Skeletal muscle tissue (tissue), 4 donors: ENCODE results near the gene CARMIL3. TPM values are rescaled to one million over a fixed set of nuclear protein-coding genes. Genes with fewer than 3 reads are reported as not detected.

Source experiments
- H3K27ac ChIP-seq: one replicate; pipeline ENCODE4 v1.7.0; 2013; ENCODE audit warnings: mild to moderate bottlenecking, low read depth, low read length, inconsistent platforms
- H3K27me3 ChIP-seq, 3 donors: one replicate each; pipeline ENCODE4 v1.7.0; 2013; ENCODE audit warnings: low read length in 3 of 3; ENCODE audit not compliant: control insufficient read depth in 3 of 3, insufficient read depth in 3 of 3
- H3K36me3 ChIP-seq, 3 donors: one replicate each; pipeline ENCODE4 v1.7.0; 2013; ENCODE audit warnings: low read length in 3 of 3; ENCODE audit not compliant: control insufficient read depth in 3 of 3, insufficient read depth in 3 of 3
- H3K4me1 ChIP-seq, 3 donors: one replicate each; pipeline ENCODE4 v1.7.0; 2013; ENCODE audit warnings: low read length in 3 of 3, mild to moderate bottlenecking in 3 of 3; ENCODE audit not compliant: control insufficient read depth in 3 of 3, insufficient read depth in 3 of 3
- H3K4me3 ChIP-seq, 3 donors: one replicate each; pipeline ENCODE4 v1.7.0; 2013; ENCODE audit warnings: low read length in 3 of 3
- H3K9ac ChIP-seq, 3 donors: one replicate each; pipeline ENCODE4 v1.7.0; 2013; ENCODE audit warnings: low read length in 3 of 3, mild to moderate bottlenecking in 3 of 3, moderate library complexity in 2 of 3, low read depth in 1 of 3
- H3K9me3 ChIP-seq, 3 donors: one replicate each; pipeline ENCODE4 v1.7.0; 2013; ENCODE audit warnings: low read length in 3 of 3; ENCODE audit not compliant: control insufficient read depth in 3 of 3
- total RNA-seq: library from RNA; depleted of rRNA; stranded (reverse); fragments of >200 nt; gene quantifications from one replicate; pipeline ENCODE4 v1.2.3, GENCODE V29; 2014
- donor health status: Osteomylitis.

CARMIL3 gene
- total RNA-seq, 1 donor from 2014 or later, result under 0.01 TPM

- Histone ChIP-seq H3K27me3 (peaks cover 16 to 40% (median 38%) of the 10 kb centered on the region in 3 donors), H3K9me3 (no peaks in the 10 kb centered on the region), H3K4me1 (peaks cover 0 to 6% (median 3%) of the 10 kb centered on the region in 3 donors), H3K36me3 (no peaks in the 10 kb centered on the region), H3K9ac (no peak overlapping the region), H3K27ac (no peak overlapping the region), H3K4me3 (no peak overlapping the region)
These were observed 18.7 kb downstream of the CARMIL3 start for GRCh38 chr14:24070285-24071143.

DNA sequence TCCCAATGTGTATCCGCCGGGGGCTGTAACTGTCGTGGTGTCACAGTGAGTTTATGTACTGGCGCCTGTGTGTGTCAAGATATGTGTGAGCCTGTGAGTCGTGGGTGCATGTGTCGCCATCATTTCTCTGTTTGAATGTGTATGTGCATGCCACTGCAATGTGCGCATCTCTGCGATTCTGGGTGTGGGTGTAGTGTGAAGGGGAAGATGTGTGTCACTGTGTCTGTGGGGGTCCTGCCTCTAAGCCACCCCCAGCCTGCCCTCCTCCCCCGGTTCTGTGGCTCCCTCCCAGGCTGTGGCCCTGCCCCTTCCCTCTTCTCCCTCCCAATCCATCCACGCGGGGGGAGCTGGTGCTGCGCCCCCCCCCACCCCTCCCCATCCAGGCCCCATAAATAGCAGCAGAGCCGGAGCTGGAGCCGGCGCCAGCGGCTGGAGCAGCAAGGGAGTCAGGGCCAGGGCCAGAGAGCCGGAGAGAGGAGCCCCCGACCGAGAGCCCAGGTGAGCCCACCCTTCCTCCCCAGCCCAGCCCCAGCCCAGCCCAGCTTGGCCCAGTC, 19.4 kb downstream of the CARMIL3 start, which contains the start of gene CPNE6:
CPNE6 (plus strand) TSS at position 419 of the 554 bp plus-strand sequence. CDS start 1,375 bp downstream, outside the sequence.
- no peak within 1 kb of the TSS for H3K4me3 ChIP-seq
- no peak within 1 kb of the TSS for H3K9ac ChIP-seq
- no peaks in the 10 kb centered on the region for H3K9me3 ChIP-seq
- H3K4me1 ChIP-seq, result peaks cover 0 to 6% (median 3%) of the 10 kb centered on the region in 3 donors
- H3K36me3 ChIP-seq, result no peaks in the 10 kb centered on the region
- H3K27me3 ChIP-seq, result peaks cover 16 to 45% (median 44%) of the 10 kb centered on the region in 3 donors
- no peak within 1 kb of the TSS for H3K27ac ChIP-seq

GRCh38 chr14:24071836-24072430, 20.1 kb downstream of the CARMIL3 start:
- Histone ChIP-seq H3K9me3 (no peaks in the 10 kb centered on the region), H3K4me3 (no peak overlapping the region), H3K4me1 (peaks cover 0 to 6% (median 3%) of the 10 kb centered on the region in 3 donors), H3K27ac (no peak overlapping the region), H3K36me3 (no peaks in the 10 kb centered on the region), H3K9ac (no peak overlapping the region), H3K27me3 (peaks cover 22 to 48% (median 45%) of the 10 kb centered on the region in 3 donors)

DNA sequence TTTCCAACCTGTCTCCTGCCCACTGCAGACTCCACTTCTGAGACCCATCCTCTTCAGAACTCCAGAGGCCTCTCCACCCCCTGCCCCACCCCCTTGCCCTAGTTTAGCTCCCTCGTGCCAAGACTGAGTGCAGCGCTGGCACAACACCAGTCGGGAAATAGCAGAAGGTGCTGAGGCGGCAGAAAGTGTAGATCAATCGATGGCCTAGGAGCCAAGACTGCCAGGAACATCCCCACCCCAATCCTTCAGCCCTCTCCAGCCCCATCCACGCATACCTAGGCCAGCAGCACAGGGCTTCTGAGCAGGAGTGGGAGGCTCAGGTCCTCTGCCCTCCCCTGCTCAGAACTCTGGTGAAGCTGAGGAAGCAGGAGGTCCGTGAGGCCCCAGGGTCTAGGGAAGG, 20.6 kb downstream of the CARMIL3 start:
- Histone ChIP-seq H3K36me3 (no peaks in the 10 kb centered on the region), H3K4me3 (no peak overlapping the region), H3K9ac (peak overlapping the region in 1 of 3 donors; percentile 8), H3K27me3 (peaks cover 24 to 52% (median 46%) of the 10 kb centered on the region in 3 donors), H3K4me1 (peaks cover 0 to 6% (median 3%) of the 10 kb centered on the region in 3 donors), H3K9me3 (no peaks in the 10 kb centered on the region), H3K27ac (no peak overlapping the region)

DNA sequence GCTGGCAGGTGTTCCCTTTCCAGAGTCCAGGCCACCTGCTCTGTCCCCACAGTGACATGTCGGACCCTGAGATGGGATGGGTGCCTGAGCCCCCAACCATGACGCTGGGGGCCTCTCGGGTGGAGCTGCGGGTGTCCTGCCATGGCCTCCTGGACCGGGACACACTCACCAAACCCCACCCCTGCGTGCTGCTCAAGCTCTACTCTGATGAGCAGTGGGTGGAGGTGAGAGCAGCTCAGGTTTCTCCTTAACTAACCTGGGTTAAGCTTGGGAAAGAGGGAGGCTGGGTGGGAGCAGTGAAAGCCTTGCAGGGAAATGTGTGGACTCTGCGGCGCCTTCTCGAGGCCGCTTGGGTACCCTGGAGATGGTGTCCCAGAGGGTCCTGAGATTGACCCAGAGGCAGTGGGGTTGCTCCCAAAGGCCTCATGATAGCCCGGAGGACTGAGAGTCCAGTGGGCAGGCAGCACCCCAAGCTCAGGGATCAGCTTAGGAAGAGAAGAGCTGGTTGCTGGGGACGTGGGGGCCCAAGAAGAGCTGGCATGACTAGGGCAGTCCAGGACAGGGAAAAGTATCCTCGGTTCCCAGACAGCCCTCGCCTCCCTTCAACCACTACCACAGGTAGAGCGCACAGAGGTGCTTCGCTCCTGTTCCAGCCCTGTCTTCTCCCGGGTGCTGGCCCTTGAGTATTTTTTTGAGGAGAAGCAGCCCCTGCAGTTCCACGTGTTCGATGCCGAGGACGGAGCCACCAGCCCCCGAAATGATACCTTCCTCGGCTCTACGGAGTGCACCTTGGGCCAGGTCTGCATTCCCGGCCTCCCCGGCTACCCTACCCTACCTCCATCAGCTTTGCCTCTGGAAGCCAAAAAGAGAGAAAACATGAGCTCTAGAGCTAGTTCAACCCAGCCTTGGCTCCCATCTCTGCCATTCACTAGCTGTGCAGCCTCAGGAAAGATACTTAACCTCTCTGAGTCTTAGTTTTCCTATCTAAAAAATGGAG, 21.4 kb downstream of the CARMIL3 start:
- Histone ChIP-seq H3K27ac (no peak overlapping the region), H3K36me3 (no peaks in the 10 kb centered on the region), H3K27me3 (peaks cover 24 to 56% (median 51%) of the 10 kb centered on the region in 3 donors), H3K4me3 (no peak overlapping the region), H3K9me3 (no peaks in the 10 kb centered on the region), H3K9ac (peak overlapping the region in 1 of 3 donors; percentile 8), H3K4me1 (peaks cover 0 to 6% (median 3%) of the 10 kb centered on the region in 3 donors)

GRCh38 chr14:24074625-24075484, 23.0 kb downstream of the CARMIL3 start:
- Histone ChIP-seq H3K4me1 (peaks cover 0 to 6% (median 3%) of the 10 kb centered on the region in 3 donors), H3K36me3 (no peaks in the 10 kb centered on the region), H3K27me3 (peaks cover 24 to 56% (median 48%) of the 10 kb centered on the region in 3 donors), H3K4me3 (no peak overlapping the region), H3K9ac (no peak overlapping the region), H3K27ac (no peak overlapping the region), H3K9me3 (no peaks in the 10 kb centered on the region)

DNA sequence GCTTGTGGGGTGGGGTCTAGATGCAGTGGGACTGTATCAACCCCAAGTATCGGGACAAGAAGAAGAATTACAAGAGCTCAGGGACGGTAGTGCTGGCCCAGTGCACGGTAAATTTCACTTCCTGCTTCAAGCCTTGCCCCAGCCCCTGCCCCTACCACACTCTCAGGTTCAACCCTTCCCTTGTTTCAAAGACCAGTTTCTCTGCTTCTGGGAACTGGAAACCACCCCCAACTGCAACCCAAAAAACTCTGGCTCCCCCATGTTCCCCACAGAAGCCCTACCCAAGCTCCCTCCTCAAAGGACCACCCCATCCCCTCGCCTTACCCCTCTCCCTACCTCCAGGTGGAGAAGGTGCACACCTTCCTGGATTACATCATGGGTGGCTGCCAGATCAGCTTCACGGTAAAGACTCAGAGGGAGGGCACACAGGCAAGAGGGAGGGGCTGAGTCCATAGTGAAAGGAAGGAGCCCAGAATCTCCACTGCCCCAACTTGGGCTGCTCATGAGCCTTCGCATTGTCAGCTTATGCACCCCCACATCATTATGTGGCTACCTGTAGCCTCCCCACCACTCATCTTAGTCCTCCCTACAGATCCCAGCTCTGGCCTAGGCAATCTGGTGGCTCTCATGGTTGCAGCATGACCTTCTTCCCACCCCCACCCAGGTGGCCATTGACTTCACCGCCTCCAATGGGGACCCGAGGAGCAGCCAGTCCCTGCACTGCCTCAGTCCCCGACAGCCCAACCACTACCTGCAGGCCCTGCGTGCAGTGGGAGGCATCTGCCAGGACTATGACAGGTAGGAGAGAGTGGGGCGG, 23.9 kb downstream of the CARMIL3 start:
- Histone ChIP-seq H3K27me3 (peaks cover 27 to 61% (median 44%) of the 10 kb centered on the region in 3 donors), H3K9me3 (no peaks in the 10 kb centered on the region), H3K4me3 (no peak overlapping the region), H3K4me1 (peaks cover 2 to 10% (median 5%) of the 10 kb centered on the region in 3 donors), H3K9ac (no peak overlapping the region), H3K27ac (no peak overlapping the region), H3K36me3 (no peaks in the 10 kb centered on the region)

GRCh38 chr14:24076302-24076601, 24.4 kb downstream of the CARMIL3 start:
- Histone ChIP-seq H3K9ac (no peak overlapping the region), H3K4me1 (peaks cover 6 to 12% (median 8%) of the 10 kb centered on the region in 3 donors), H3K27me3 (peaks cover 27 to 61% (median 44%) of the 10 kb centered on the region in 3 donors)

More at GRCh38 chr14:24076302-24076601, 24.4 kb downstream of the CARMIL3 start:
- Histone ChIP-seq H3K27ac (no peak overlapping the region), H3K4me3 (no peak overlapping the region), H3K9me3 (no peaks in the 10 kb centered on the region), H3K36me3 (no peaks in the 10 kb centered on the region)
